ENCODE measurements around the gene FIGLA. TPM values are rescaled to one million over a fixed set of nuclear protein-coding genes. Genes with fewer than 3 reads are reported as not detected.
A peak's percentile ranks its signal among the peaks of the same experiment; 100 is the strongest.

Gene FIGLA
- total and polyA plus RNA-seq, 2 of the 8 experiments (the other 6 are each of a cell fraction or from before 2014, with no cell fraction given) = not detected

DNA sequence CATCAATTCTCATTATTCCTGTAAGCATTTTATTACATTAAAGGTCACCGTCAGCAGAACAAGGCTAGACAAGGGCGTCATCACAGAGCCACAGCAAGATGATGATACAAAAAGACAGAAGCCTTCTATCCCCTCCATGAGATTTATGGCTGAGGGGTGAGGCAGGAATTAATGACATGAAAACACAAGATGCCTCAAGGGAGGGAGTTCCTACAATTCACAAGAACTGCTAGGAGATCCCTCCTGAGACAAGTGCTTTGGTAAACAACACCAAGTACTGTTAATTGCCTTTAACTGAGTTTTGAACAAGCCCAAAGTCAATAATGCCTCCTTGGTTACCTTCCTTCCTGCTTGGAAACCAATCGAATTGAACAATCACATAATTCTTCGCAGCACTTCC lies 36.5 kb downstream of the FIGLA start:
- no peak for FAIRE-seq
- H3K27me3 ChIP-seq (replicated peaks in 1 of 4; ENCODE audit: control insufficient read depth in 3 of 4, extremely low read depth in 1 of 4, insufficient read depth in 3 of 4, low read length in 3 of 4) = no peaks in the 10 kb centered on the region
- H3K18ac ChIP-seq (ENCODE audit: extremely low read depth, low read length) = no peak overlapping the region
- no peak overlapping the region for H2BK120ac ChIP-seq (replicated peaks; ENCODE audit: low read depth, low read length)
- no peak overlapping the region for H4K8ac ChIP-seq (ENCODE audit: extremely low read depth, insufficient read depth, low read length)
- peaks cover 21 to 98% of the 10 kb centered on the region in 2 experiments for H3K79me2 ChIP-seq (ENCODE audit: control insufficient read depth in 1 of 2, insufficient read depth in 2 of 2, low read length in 2 of 2)
- H3K23me2 ChIP-seq (ENCODE audit: low read depth, low read length) = 0 out of 2 replicates have a peak, but pooled peaks cover 2% of the 10 kb centered on the region
- no peak overlapping the region for H3K4ac ChIP-seq (replicated peaks; ENCODE audit: insufficient read length, low read depth, low read length)
- no peak overlapping the region for H3K14ac ChIP-seq (ENCODE audit: insufficient read length)
- DNase-seq (ENCODE audit: low read depth in 1 of 2, low spot score in 2 of 2) = no peak
- H3K9ac ChIP-seq (replicated peaks in 1 of 4; ENCODE audit: extremely low read depth in 1 of 4, low read depth in 3 of 4, low read length in 3 of 4) = no peak overlapping the region
- H4K5ac ChIP-seq (ENCODE audit: insufficient read length, low read depth, low read length) = no peak overlapping the region
- H2AK5ac ChIP-seq (ENCODE audit: low read depth, low read length) = no peak overlapping the region
- H2BK5ac ChIP-seq (ENCODE audit: low read depth, low read length) = no peak overlapping the region
- H3K9me3 ChIP-seq (ENCODE audit: insufficient read depth in 2 of 2, low read depth in 1 of 2, low read length in 1 of 2) = no peaks in the 10 kb centered on the region
- no peak overlapping the region for H2BK12ac ChIP-seq (ENCODE audit: low read depth, low read length)
- 0 out of 4 replicates have a peak overlapping the region, but pooled peaks of 1 of the 2 experiments have one; percentile 4 for H3K4me2 ChIP-seq (ENCODE audit: insufficient read depth in 1 of 2, low read depth in 2 of 2, low read length in 2 of 2)
- no peak overlapping the region for H4K91ac ChIP-seq (replicated peaks; ENCODE audit: insufficient read length, low read length)
- H3K23ac ChIP-seq (ENCODE audit: insufficient read length) = no peak overlapping the region
- H3K56ac ChIP-seq (replicated peaks; ENCODE audit: insufficient read length, low read depth, low read length) = no peak overlapping the region
- peaks cover 0 to 18% (median 6%) of the 10 kb centered on the region in 4 experiments; a peak in 6 of 7 replicates for H3K4me1 ChIP-seq (replicated peaks in 1 of 4; ENCODE audit: control insufficient read depth in 3 of 4, insufficient read depth in 4 of 4, low read length in 3 of 4)
- no peak overlapping the region for H2BK20ac ChIP-seq (ENCODE audit: low read length)
- no peak overlapping the region for H2BK15ac ChIP-seq (ENCODE audit: low read length)
- ChIA-PET CTCF (ENCODE audit: partially characterized antibody) (interaction anchor here (1.5 to 2.8 kb wide), 3 partner anchors 11 to 68 kb away, joined by 4 to 9 read pairs (median 5); no protein-coding TSS in a partner anchor), POLR2A (ENCODE audit: partially characterized antibody) (interaction anchor here (0.6 to 2.2 kb wide), 5 partner anchors 10 to 79 kb away, joined by 3 to 6 read pairs (median 4); partner anchors contain the start of gene ADD2)
- H4K20me1 ChIP-seq (replicated peaks in 1 of 2; ENCODE audit: control insufficient read depth in 1 of 2, insufficient read depth in 2 of 2, low read length in 2 of 2) = peaks cover 24 to 36% of the 10 kb centered on the region in 2 experiments
- no peak overlapping the region for H2AFZ ChIP-seq (ENCODE audit: low read length)
- 92% methylated on average over 4 of the region's 4 CpGs; no CpG with 5 or more reads in 1 of the 2 experiments for WGBS, 2 experiments (ENCODE audit: extremely low coverage in 1 of 2, insufficient coverage in 1 of 2, insufficient read length in 1 of 2, insufficient replicate concordance in 2 of 2, low coverage in 1 of 2, low lambda C conversion rate in 2 of 2, missing lambda C conversion rate in 1 of 2)
- no peak overlapping the region for H3K4me3 ChIP-seq (ENCODE audit: extremely low read depth in 1 of 4, insufficient read depth in 2 of 4, low read depth in 3 of 4, low read length in 4 of 4)
- no peak overlapping the region for H3K27ac ChIP-seq (ENCODE audit: low read depth, low read length)
- peaks cover 17% of the 10 kb centered on the region for H3K79me1 ChIP-seq (ENCODE audit: low read depth, low read length)
- H3K36me3 ChIP-seq (ENCODE audit: control insufficient read depth in 2 of 4, insufficient read depth in 4 of 4, low read length in 3 of 4) = no peaks in the 10 kb centered on the region
- TF ChIP-seq SP2 (IDR thresholded peaks at IDR 0.05; ENCODE audit: low read length) = no peak
- TF ChIP-seq HDAC2 (IDR thresholded peaks at IDR 0.05; ENCODE audit: borderline replicate concordance in 1 of 2, low read depth in 2 of 2, low read length in 2 of 2) = no peak
- TF ChIP-seq BCL11A (IDR thresholded peaks at IDR 0.05; ENCODE audit: low read depth in 2 of 2, low read length in 2 of 2) = no peak
- no peak for TF ChIP-seq BACH1 (IDR thresholded peaks at IDR 0.05; ENCODE audit: low read length)
- TF ChIP-seq TAF1 (IDR thresholded peaks at IDR 0.05; ENCODE audit: low read depth, low read length) = no peak
- TF ChIP-seq PHF8 (conservative IDR thresholded peaks at IDR 0.05; ENCODE audit: low read depth, low read length) = no peak
- no peak for TF ChIP-seq CHD1 (IDR thresholded peaks at IDR 0.05; ENCODE audit: low read depth, low read length)
- no peak for TF ChIP-seq CTBP2 (IDR thresholded peaks at IDR 0.05; ENCODE audit: borderline replicate concordance, insufficient read depth, insufficient read length, low read length)
- TF ChIP-seq, protein P1, sequence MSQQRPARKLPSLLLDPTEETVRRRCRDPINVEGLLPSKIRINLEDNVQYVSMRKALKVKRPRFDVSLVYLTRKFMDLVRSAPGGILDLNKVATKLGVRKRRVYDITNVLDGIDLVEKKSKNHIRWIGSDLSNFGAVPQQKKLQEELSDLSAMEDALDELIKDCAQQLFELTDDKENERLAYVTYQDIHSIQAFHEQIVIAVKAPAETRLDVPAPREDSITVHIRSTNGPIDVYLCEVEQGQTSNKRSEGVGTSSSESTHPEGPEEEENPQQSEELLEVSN (IDR thresholded peaks at IDR 0.05) = no peak
- TF ChIP-seq EP300 (IDR thresholded peaks at IDR 0.05; ENCODE audit: borderline replicate concordance in 1 of 2, low read depth in 2 of 2, low read length in 2 of 2) = no peak
